Muscle of back (tissue), 11 donors: Measurements from ENCODE around the gene FAF1. TPM values are rescaled to one million over a fixed set of nuclear protein-coding genes. Genes with fewer than 3 reads are reported as not detected.

Experiments
- DNase-seq, 3 donors: peaks; one replicate each; pipeline versions ENCODE4 v3.0.0 to v3.0.0-alpha.2; 2013
- polyA plus RNA-seq, 10 donors: library from polyadenylated mRNA; unstranded; fragments of 120-200 nt; gene quantifications; one replicate each; pipeline ENCODE4 v1.2.1, GENCODE V29; 2013; ENCODE audit not compliant: insufficient read length in 10 of 10

FAF1 gene
- polyA plus RNA-seq, 10 donors = 38.6 to 59.4 (median 46.2) TPM

DNA sequence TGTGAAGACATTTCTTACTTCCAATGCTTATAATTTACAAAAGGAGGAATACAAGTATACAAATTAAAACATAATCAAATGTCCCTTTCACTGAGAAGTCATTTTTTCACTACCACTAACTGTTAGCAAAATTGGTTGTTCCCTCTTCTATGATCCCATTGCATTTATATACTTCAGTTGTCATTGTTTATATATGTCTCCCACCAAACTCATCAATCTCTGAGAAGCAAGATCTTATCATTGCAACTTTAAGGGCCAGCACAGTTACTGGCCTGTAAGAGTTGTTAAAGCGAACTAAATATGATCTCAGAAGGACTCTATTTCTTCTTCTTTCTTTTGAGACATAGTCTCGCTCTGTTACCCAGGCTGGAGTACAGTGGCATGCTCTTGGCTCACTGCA, 313.5 kb downstream of the FAF1 start:
- no peak for DNase-seq

GRCh38 chr1:50645139-50645538, 314.9 kb downstream of the FAF1 start:
- DNase-seq = no peak

- no peak for DNase-seq
Observed at GRCh38 chr1:50644447-50645105, 315.5 kb downstream of the FAF1 start.

DNA sequence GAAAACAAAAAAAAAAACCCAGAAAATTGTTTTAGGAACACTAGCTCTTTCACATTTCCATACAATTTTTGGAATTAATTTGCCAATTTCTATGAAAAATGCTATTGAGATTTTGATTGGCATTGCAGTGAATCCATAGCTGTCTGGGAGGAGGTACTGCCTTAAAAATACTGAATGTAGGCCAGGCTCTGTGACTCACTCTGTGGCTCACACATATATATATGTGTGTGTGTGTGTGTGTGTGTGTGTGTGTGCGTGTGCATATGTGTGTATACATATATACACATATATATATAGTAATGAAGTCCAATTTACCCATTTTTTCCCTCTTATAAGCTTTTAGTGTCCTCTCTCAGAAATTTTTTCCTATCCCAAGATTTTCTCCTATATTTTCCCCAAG, 322.6 kb downstream of the FAF1 start:
- no peak for DNase-seq

- no peak for DNase-seq
Observed at GRCh38 chr1:50634251-50634650, 325.8 kb downstream of the FAF1 start.

GRCh38 chr1:50633465-50633864, 326.6 kb downstream of the FAF1 start:
- no peak for DNase-seq

DNA sequence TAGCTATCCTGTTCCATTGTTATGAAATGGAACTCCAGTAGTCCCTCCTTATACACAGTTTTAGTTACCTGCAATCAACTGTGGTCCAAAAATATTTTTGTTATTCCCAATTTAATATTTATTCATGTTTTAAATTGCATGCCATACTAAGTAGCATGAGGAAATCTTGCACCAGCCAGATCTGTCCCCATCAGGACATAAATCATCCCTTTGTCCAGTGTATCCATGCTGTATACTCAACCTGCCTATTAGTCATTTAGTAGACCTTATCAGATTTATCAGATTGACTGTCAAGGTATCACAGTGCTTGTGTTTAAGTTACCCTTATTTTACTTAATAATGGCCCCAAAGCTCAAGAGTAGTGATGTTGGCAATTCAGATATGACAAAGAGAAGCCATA, 328.9 kb downstream of the FAF1 start:
- DNase-seq = no peak

DNA sequence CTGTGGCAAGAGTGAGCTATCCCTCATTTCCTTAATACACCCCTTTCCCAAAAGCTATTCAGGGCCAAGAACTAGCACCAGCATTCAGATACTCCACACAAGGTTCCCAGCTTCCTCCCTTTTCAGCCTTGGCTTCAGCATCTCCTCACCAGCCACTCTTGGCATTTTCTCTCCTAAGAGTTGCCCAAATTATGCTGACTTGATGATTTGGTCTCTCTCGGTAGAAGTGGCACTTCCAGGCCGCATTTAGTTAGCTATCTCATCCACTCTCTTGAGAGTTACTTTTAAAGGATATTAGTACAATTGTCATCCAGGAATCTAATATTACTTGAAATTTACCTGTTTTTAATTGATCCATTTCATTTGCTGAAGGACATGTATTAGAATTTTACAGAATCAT, 337.8 kb downstream of the FAF1 start:
- DNase-seq = no peak

GRCh38 chr1:50620680-50621329, 339.3 kb downstream of the FAF1 start:
- DNase-seq = no peak

DNA sequence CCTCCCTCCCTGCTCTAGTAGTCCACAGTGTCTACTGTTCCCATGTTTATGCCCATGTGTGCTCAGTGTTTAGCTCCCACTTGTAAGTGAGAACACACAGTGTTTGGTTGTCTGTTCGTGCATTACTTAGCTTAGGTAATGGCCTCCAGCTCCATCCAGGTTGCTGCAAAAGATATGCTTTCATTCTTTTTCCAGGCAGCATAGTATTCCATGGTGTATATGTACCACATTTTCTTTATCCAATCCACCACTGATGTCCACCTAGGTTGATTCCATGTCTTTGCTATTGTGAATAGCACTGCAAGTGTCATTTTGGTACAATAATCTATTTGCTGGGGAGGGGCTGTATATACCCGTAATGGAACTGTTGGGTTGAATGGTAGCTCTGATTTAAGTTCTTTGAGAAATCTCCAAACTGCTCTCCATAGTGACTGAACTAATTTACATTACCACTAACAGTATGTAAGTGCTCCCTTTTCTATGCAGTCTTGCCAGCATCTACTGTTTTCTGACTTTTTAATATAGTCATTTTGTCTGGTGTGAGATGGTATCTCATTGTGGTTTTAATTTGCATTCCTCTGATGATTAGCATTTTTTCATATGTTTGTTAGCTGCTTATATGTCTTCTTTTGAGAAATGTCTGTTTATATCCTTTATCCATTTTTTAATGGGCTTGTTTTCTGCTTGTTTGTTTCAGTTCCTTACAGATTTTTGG, 344.9 kb downstream of the FAF1 start:
- DNase-seq = no peak

GRCh38 chr1:50611675-50612074, 348.4 kb downstream of the FAF1 start:
- no peak for DNase-seq

DNA sequence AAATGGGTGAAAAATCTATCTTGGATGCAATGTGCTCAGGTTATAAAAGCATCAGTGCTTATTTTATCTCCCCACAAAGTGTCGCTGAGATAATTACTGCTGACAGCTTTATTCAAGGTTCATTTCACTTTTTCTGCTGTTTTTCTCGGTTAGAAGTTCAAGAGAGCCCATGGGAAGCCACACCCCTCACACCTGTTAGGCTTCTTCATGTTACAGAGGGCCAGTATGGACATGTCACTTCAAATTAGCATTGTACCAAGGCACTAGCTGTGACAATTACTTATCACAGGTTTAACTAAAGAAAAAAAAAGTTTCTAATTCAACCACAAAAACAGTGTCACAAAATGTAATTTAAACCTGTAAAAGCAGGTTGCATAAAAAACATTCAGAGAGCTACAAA, 349.5 kb downstream of the FAF1 start:
- DNase-seq = no peak

GRCh38 chr1:50609508-50609907, 350.6 kb downstream of the FAF1 start:
- no peak for DNase-seq

DNA sequence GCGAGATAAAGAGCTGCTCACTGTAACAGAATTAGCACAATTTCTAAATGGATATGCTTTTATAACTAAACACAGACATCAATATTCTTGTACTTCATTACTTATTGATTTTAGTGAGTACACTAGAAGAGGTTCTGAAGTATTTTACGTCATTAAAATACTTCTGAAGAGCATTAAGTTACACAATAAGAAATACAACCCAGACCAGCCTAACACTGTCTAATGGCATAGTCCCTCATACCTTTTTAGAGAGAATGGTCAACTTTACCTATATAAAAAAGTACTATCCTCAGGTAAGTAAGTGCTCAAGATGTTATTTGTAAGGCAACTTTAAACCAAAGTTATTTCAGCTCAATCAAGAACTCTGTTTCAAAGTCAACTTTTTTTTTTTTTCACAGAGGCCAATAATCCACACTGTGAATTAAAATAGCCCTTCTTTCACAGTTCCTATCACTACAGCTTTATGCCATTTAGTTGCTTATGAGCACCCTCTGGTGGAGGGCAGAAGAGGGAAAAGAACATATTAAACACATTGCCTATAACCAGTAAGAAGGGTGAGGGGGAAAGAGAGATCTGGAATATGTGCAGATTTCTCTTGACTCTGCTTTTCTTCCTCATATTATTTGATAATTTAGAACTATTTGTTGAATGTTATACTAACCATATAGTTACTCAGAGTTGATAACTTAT, 354.7 kb downstream of the FAF1 start:
- DNase-seq = no peak

DNA sequence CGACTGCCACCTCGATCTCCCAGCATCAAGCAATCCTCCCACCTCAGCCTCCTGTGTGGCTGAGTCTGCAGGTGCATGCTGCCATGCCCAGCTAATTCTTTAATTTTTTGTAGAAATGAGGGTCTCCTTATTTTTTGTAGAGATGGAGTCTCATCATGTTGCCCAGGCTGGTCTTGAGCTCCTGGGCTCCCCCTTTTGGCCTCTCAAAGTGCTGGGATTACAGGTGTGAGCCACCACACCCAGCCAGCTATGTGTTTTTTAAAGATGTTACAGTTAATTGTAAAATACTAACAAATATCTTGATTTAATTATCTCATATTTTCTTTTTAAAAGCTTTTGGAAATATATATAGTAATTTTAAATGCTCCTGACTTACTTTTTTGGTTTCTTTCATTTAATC, 355.5 kb downstream of the FAF1 start:
- DNase-seq = no peak

- DNase-seq = no peak
Observed at GRCh38 chr1:50603274-50604271, 356.5 kb downstream of the FAF1 start.

- DNase-seq = no peak
Observed at GRCh38 chr1:50599546-50599945, 360.5 kb downstream of the FAF1 start.

DNA sequence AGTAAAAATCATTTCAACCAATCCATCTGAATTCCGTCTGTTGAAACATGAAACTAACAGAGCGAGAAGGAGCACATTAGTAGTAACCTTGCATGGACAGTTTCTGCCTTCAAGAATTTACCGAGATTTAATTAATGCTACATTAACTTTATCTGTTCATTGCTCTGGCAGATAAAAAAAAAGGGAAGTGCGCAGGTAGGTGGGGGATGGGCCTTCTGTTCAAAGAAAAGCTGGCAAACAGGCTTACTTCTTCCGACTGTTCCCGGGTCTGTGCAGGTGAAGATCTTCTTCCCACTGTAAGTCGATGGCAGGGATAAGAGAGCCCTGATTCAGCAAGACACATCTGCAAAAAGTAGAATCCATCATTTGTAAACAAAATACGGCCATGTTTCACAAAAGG, 364.2 kb downstream of the FAF1 start:
- DNase-seq = no peak

- DNase-seq = no peak
Observed at GRCh38 chr1:50593515-50593914, 366.6 kb downstream of the FAF1 start.

DNA sequence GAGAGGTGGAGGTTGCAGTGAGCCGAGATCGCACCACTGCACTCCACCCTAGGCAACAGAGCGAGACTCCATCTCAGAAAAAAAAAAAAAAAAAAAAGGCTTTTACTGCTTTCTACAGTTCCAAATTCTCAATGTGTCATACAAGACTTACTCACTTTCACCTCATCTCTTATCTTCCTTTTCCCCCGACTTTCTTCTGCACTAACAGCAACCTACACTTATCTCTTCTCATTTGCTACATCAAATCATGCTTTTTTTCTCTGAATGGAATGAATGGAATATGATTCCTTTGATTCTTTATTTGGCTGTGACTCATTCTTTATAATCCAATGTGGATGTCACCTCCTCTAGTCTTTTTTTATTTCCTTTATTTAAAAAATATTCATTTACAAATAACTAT, 368.5 kb downstream of the FAF1 start:
- no peak for DNase-seq

DNA sequence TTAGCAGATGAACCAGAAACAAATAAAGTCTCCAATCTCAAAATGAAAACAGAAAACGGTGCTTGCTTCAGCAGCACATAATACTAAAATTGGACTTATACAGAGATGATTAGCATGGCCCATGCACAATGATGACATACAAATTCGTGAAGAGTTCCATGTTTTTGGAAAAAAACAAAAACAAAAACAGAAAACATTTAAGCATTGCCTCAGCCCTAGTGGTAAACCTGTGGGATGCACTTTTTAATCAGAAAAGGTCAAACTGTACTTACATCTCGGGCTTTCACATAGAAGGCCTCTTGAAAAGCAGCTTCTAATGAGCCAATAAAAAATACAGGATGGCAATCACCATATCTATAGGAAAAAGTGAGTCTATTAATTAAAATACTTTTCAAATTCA, 377.7 kb downstream of the FAF1 start:
- no peak for DNase-seq
